ENCODE results near the gene GALNTL6.

- no peak for TF ChIP-seq POLR2AphosphoS5 (IDR thresholded peaks at IDR 0.05; ENCODE audit: control insufficient read depth, insufficient read depth, low read depth, low read length)
- TF ChIP-seq USF2 (CRISPR knock-in tag; IDR thresholded peaks at IDR 0.05), result no peak
- TF ChIP-seq EP400 (IDR thresholded peaks at IDR 0.05), result no peak
- no peak for TF ChIP-seq FOXA1 (IDR thresholded peaks at IDR 0.05; ENCODE audit: borderline replicate concordance)
- TF ChIP-seq MAZ (CRISPR knock-in tag; conservative IDR thresholded peaks at IDR 0.05 in 1 of 2, IDR thresholded peaks at IDR 0.05 in 1 of 2), result no peak
- no peak for TF ChIP-seq TAF1 (IDR thresholded peaks at IDR 0.05; ENCODE audit: control insufficient read depth, extremely low read depth, insufficient read depth, low read length, severe bottlenecking)
- TF ChIP-seq, protein P1, sequence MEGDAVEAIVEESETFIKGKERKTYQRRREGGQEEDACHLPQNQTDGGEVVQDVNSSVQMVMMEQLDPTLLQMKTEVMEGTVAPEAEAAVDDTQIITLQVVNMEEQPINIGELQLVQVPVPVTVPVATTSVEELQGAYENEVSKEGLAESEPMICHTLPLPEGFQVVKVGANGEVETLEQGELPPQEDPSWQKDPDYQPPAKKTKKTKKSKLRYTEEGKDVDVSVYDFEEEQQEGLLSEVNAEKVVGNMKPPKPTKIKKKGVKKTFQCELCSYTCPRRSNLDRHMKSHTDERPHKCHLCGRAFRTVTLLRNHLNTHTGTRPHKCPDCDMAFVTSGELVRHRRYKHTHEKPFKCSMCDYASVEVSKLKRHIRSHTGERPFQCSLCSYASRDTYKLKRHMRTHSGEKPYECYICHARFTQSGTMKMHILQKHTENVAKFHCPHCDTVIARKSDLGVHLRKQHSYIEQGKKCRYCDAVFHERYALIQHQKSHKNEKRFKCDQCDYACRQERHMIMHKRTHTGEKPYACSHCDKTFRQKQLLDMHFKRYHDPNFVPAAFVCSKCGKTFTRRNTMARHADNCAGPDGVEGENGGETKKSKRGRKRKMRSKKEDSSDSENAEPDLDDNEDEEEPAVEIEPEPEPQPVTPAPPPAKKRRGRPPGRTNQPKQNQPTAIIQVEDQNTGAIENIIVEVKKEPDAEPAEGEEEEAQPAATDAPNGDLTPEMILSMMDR (IDR thresholded peaks at IDR 0.05 in 2 of 3, conservative IDR thresholded peaks at IDR 0.05 in 1 of 3; ENCODE audit: insufficient read depth in 2 of 3, low read depth in 1 of 3, low read length in 3 of 3), result no peak
Observed at GRCh38 chr4:171948038-171948437, 134.8 kb downstream of the GALNTL6 start.

Measured in K562 (cell line).